HUES64 (cell line): ENCODE measurements around the gene RABGAP1L.
"Not testable (repeated sequence)": the region's sequence is repeated elsewhere in the genome, so short reads cannot be mapped to it uniquely, and the experiment has no call there.

Source experiments
- H3K27ac ChIP-seq: 2 replicates; pipeline ENCODE4 v1.7.0; 2013; ENCODE audit warnings: low read depth, low read length, inconsistent platforms
- H3K27me3 ChIP-seq: 2 replicates; pipeline ENCODE4 v1.6.1; 2013; ENCODE audit warnings: mild to moderate bottlenecking, low read length; ENCODE audit not compliant: insufficient read depth
- H3K36me3 ChIP-seq: 2 replicates; pipeline ENCODE4 v1.6.1; 2013; ENCODE audit warnings: mild to moderate bottlenecking, low read length; ENCODE audit not compliant: insufficient read depth
- H3K4me1 ChIP-seq: 2 replicates; pipeline ENCODE4 v1.6.1; 2013; ENCODE audit warnings: mild to moderate bottlenecking, low read length, moderate library complexity; ENCODE audit not compliant: insufficient read depth
- H3K4me3 ChIP-seq: 2 replicates; pipeline ENCODE4 v1.5.1; 2013; ENCODE audit warnings: mild to moderate bottlenecking, low read length, moderate library complexity
- H3K9ac ChIP-seq: 2 replicates; pipeline ENCODE4 v1.6.1; 2013; ENCODE audit warnings: mild to moderate bottlenecking, low read depth, low read length
- H3K9me3 ChIP-seq: 2 replicates; pipeline ENCODE4 v1.6.1; 2013; ENCODE audit warnings: low read depth, low read length; ENCODE audit not compliant: insufficient read depth
- WGBS: fragments of 150-250, 120-280 bp; methylation state at CpG from one replicate; pipeline ENCODE4 v1.1.7; 2013; ENCODE audit warnings: missing lambda C conversion rate; 5-methylcytosine and 5-hydroxymethylcytosine counted together

RABGAP1L gene

DNA sequence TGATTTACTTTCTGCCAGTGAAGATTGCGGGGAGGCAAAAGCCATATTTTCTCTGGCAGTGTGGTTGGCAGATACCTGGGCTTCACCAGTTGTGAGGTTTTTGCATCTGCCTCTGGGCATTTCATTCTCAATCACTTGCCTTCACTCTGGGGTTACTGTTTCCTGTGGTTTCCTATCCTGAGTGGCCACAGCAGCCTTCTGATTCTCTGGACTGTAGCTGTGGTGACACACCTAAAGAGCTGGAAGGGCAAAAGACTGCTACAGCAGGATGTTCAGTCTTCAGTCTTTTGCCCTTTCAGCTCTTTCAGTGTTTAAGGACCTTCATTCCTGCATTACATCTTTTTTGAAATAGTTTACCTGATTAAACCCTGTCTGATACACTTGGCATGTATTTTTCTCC lies 237.9 kb downstream of the RABGAP1L start:
- Histone ChIP-seq H3K27me3 (no peaks in the 10 kb centered on the region), H3K9me3 (no peaks in the 10 kb centered on the region; the same call in 1 of the 2 replicates), H3K27ac (no peak overlapping the region), H3K4me1 (no peaks in the 10 kb centered on the region), H3K4me3 (no peak overlapping the region), H3K9ac (no peak overlapping the region; the same call in 1 of the 2 replicates), H3K36me3 (no peaks in the 10 kb centered on the region)
- 100% methylated on average over 1 of the region's 1 CpG for whole genome bisulfite sequencing

DNA sequence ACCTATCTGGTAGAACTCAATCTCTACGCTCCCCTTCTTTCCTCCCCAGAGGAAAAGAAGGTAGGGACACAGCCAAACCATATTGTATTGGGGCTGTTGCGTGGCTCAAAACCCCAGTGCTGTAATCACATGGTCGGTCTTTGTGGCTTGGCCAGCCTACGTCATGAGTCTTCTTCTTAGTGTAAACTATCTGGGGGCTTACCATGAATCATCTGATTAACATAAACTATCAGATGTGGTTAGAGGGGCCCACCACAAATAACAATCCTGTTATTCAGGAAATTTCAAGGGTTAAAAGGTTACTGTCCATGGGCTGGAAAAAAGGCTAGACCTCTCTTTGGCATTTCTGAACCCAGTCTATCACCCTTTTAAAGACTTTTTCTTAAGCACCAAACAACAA lies 238.9 kb downstream of the RABGAP1L start:
- Histone ChIP-seq H3K4me3 (no peak overlapping the region), H3K9me3 (no peaks in the 10 kb centered on the region; the same call in 1 of the 2 replicates), H3K36me3 (no peaks in the 10 kb centered on the region), H3K27ac (no peak overlapping the region), H3K9ac (no peak overlapping the region), H3K4me1 (no peaks in the 10 kb centered on the region), H3K27me3 (no peaks in the 10 kb centered on the region)
- WGBS: 96% methylated on average over 4 of the region's 4 CpGs

DNA sequence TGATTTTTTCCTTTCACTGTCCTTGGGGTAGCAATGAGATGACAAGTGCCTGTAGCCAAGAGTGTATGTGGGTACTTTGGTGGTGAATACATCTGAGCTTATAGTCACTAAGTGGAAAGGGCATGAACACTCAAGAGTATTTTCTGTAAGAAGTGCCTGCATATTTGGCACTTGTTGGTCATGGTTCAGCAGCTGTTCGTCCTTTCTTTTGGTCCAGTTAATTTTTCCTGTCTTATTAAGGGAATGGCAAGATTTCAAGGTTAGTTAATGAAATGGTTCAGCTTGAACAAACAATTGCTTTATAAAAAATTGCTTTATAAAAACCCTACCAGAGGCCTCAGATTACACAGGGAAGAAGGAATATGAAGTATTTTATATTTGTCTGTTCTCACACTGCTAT lies 239.9 kb downstream of the RABGAP1L start:
- Histone ChIP-seq H3K9ac (no peak overlapping the region), H3K9me3 (no peaks in the 10 kb centered on the region; the same call in 1 of the 2 replicates), H3K4me3 (no peak overlapping the region), H3K27me3 (no peaks in the 10 kb centered on the region), H3K4me1 (no peaks in the 10 kb centered on the region), H3K36me3 (no peaks in the 10 kb centered on the region), H3K27ac (no peak overlapping the region)
- 93% methylated on average over 1 of the region's 1 CpG for WGBS

DNA sequence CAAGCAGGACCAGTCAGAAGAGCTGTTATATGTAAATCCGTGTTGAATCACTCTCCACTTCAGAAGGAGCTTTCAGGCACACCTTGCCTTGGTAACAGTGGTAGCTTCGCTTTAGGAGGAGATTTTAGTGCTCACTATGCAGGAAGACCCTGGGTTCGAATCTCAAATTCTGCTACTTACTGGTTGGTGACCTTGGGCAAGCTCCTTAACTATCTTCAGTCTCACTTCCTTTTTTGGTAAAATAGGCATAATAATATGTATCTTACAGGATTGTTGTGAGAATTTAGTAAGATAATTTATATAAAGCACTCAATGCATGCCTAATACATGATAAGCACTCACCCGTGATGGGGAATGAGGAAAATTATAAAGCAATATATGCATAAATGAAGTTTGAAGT lies 241.8 kb downstream of the RABGAP1L start:
- no peaks in the 10 kb centered on the region for H3K4me1 ChIP-seq
- H3K9ac ChIP-seq: no peak overlapping the region
- H3K9me3 ChIP-seq: no peaks in the 10 kb centered on the region
- no peaks in the 10 kb centered on the region for H3K36me3 ChIP-seq
- no peak overlapping the region for H3K4me3 ChIP-seq
- WGBS: 90% methylated on average over 4 of the region's 4 CpGs
- H3K27me3 ChIP-seq: no peaks in the 10 kb centered on the region
- H3K27ac ChIP-seq: no peak overlapping the region

DNA sequence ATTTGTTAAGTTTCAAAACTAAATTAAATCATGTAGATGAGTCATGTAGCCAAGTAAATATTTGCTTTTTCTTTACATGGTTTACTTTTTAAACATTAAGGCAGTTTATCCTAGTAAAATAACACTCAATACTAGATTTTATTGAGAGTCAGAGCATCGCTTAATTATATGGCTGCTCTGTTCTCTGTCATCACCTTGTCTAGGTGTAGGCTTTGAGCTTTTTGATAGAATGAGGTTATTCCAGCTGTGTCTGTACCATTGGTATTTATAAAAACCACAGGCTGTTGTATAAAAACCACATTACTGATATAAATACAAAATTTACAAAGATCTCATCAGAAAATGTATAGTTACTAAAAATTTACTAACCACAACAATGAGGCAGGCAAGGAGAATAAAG lies 245.9 kb downstream of the RABGAP1L start:
- no peaks in the 10 kb centered on the region for H3K4me1 ChIP-seq
- H3K4me3 ChIP-seq: no peak overlapping the region
- H3K36me3 ChIP-seq: no peaks in the 10 kb centered on the region
- no peak overlapping the region for H3K9ac ChIP-seq
- WGBS: 100% methylated on average over 1 of the region's 1 CpG
- H3K27me3 ChIP-seq: no peaks in the 10 kb centered on the region
- no peaks in the 10 kb centered on the region for H3K9me3 ChIP-seq
- no peak overlapping the region for H3K27ac ChIP-seq

DNA sequence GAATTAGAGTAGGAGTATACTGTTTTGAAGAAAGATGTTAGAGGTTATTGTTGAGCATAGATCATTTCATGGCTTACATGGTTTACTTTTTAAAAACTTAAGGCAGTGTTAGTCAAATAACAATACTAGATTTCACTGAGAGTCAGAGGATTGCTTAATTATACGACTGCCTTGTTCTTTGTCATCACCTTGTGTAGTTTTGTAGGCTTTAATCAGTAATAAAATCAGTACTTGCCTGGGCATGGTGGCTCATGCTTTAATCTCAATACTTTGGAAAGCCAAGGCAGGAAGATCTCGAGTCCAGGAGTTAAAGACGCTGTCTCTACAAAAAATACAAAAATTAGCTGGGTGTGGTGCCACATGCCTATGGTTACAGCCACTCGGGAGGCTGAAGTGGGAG lies 247.1 kb downstream of the RABGAP1L start:
- 96% methylated on average over 4 of the region's 4 CpGs for WGBS
- Histone ChIP-seq H3K9me3 (no peaks in the 10 kb centered on the region), H3K27me3 (no peaks in the 10 kb centered on the region), H3K4me1 (no peaks in the 10 kb centered on the region), H3K36me3 (no peaks in the 10 kb centered on the region), H3K4me3 (no peak overlapping the region), H3K27ac (no peak overlapping the region), H3K9ac (no peak overlapping the region)

DNA sequence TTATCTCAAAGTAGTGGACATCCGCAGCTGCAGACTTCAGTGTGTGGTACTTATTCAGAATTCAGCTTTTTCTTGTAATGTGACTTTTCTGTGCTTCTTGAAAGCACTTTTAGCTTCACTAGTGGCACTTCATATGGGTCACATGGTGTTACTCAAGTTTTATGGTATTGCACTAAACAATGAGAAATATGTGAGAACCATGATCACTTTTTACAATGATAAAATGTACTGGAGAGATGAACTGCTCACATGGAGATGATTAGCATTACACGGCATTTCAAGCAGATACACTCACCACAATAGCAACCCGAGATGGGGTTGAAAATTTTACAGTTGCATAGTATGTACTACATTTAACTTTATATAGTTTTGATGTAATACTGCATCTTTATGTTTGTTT lies 248.3 kb downstream of the RABGAP1L start:
- H3K27me3 ChIP-seq: no peaks in the 10 kb centered on the region
- no peaks in the 10 kb centered on the region for H3K9me3 ChIP-seq
- no peak overlapping the region for H3K9ac ChIP-seq
- H3K36me3 ChIP-seq: no peaks in the 10 kb centered on the region
- no peaks in the 10 kb centered on the region for H3K4me1 ChIP-seq
- 98% methylated on average over 3 of the region's 3 CpGs for WGBS
- H3K4me3 ChIP-seq: no peak overlapping the region
- H3K27ac ChIP-seq: no peak overlapping the region

DNA sequence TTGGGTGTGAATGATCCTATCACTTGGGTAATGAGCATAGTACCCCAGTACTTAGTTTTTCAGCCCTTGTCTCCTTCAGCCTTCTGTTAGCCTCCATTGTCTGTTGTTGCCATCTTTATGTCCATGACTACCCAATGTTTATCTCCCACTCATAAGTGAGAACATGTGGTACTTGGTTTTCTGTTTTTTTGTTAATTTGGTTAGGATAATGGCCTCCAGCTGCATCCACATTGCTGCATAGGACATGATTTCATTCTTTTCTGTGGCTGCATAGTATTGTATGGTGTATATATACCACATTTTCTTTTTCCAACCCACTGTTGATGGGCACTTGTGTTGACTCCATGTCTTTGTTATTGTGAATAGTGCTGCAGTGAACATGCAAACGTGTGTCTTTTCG lies 248.8 kb downstream of the RABGAP1L start:
- Histone ChIP-seq H3K9ac (no peak overlapping the region), H3K36me3 (no peaks in the 10 kb centered on the region), H3K27me3 (no peaks in the 10 kb centered on the region), H3K9me3 (no peaks in the 10 kb centered on the region), H3K27ac (no peak overlapping the region), H3K4me1 (no peaks in the 10 kb centered on the region), H3K4me3 (no peak overlapping the region)
- 65% methylated on average over 2 of the region's 2 CpGs for WGBS

DNA sequence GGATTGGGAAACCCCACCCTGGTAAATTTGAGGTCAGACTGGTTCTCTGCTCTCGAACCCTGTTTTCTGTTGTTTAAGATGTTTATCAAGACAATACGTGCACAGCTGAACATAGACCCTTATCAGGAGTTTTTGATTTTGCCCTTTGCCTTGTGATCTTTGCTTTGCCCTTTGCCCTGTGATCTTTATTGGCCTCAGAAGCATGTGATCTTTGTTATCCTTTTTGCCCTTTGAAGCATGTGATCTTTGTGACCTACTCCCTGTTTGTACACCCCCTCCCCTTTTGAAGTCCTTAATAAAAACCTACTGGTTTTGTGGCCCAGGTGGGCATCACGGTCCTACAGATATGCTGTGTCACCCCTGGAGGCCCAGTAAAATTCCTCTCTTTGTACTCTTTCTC lies 250.5 kb downstream of the RABGAP1L start:
- not testable (repeated sequence) for H3K27ac ChIP-seq, H3K4me3 ChIP-seq, H3K9me3 ChIP-seq, H3K36me3 ChIP-seq, H3K4me1 ChIP-seq, H3K9ac ChIP-seq, H3K27me3 ChIP-seq
- WGBS: 94% methylated on average over 2 of the region's 3 CpGs

DNA sequence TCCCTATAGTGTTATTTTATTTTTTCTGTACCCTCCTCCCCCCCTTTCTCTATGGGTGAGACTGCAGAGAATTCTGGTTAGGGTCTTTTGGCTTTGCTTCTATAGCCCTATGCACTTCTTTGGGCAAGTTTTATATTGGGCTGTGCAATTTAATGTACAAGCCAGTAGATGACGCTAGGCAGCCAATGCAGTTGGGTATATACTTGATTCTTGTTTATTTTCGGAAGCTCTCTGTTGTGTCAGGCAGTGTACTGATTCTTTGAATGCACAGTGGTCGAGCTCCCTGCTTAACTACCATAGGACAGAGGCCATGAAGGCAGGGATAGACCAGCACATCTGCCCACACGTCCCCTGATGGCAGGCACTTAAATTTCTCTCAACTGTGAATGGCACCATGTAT lies 254.3 kb downstream of the RABGAP1L start:
- Histone ChIP-seq H3K9ac (no peak overlapping the region), H3K36me3 (no peaks in the 10 kb centered on the region), H3K27ac (no peak overlapping the region), H3K9me3 (no peaks in the 10 kb centered on the region), H3K27me3 (no peaks in the 10 kb centered on the region), H3K4me1 (no peaks in the 10 kb centered on the region), H3K4me3 (no peak overlapping the region)
- WGBS: 71% methylated on average over 4 of the region's 4 CpGs

DNA sequence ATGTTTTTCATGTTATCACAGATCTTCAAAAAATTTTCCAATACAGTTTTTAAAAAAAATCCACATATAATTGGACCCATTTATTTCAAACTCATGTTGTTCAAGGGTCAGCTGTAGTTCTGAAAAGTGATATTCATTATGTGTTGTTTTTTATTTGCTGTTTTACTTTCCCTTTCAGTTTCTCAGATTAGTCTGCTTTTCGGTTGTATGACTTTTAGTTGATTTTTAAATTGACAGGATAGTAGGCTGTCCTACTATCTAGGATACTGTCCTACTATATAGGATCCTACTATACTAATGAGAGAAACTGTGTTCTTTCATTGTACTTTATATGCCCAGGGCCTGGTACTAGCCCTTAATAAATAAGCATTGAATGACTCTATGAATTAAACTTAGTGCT lies 254.9 kb downstream of the RABGAP1L start:
- Histone ChIP-seq H3K36me3 (no peaks in the 10 kb centered on the region), H3K27ac (no peak overlapping the region), H3K9me3 (no peaks in the 10 kb centered on the region), H3K4me1 (no peaks in the 10 kb centered on the region), H3K27me3 (no peaks in the 10 kb centered on the region), H3K4me3 (no peak overlapping the region), H3K9ac (no peak overlapping the region)
- WGBS: no CpG with 5 or more reads among the region's 1 CpG

DNA sequence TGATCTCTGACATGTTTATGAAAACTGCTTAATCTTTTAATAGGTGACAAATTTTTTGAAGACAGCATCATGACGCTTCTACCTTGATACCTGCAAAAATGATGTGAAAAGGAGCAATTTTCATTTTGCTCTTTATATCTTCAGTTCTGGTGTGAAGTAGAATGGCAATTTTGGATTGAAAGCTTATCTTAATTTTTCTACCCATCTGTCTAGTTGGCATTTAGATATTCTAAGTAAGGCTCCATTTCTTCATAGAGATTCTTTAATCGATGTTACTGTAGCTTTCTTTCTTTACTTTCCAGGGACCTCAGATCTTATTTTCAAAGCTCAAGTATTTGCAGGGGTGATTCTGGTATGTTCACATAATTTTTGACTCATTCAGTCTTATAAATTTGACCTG lies 256.2 kb downstream of the RABGAP1L start:
- Histone ChIP-seq H3K36me3 (no peaks in the 10 kb centered on the region), H3K4me3 (no peak overlapping the region), H3K4me1 (no peaks in the 10 kb centered on the region), H3K9ac (no peak overlapping the region), H3K9me3 (no peaks in the 10 kb centered on the region), H3K27ac (no peak overlapping the region), H3K27me3 (no peaks in the 10 kb centered on the region)
- 87% methylated on average over 1 of the region's 2 CpGs for WGBS
